TTC549 (cell line): ENCODE results near the gene PCDHGA2.
"Not testable (repeated sequence)": the region's sequence is repeated elsewhere in the genome, so short reads cannot be mapped to it uniquely, and the experiment has no call there.

Source experiments
- FAIRE-seq: peaks from 2 replicates; lab custom pipeline; 2012; peaks lifted over from hg19 to GRCh38; lab: Jason Lieb, UNC

The PCDHGA2 gene

DNA sequence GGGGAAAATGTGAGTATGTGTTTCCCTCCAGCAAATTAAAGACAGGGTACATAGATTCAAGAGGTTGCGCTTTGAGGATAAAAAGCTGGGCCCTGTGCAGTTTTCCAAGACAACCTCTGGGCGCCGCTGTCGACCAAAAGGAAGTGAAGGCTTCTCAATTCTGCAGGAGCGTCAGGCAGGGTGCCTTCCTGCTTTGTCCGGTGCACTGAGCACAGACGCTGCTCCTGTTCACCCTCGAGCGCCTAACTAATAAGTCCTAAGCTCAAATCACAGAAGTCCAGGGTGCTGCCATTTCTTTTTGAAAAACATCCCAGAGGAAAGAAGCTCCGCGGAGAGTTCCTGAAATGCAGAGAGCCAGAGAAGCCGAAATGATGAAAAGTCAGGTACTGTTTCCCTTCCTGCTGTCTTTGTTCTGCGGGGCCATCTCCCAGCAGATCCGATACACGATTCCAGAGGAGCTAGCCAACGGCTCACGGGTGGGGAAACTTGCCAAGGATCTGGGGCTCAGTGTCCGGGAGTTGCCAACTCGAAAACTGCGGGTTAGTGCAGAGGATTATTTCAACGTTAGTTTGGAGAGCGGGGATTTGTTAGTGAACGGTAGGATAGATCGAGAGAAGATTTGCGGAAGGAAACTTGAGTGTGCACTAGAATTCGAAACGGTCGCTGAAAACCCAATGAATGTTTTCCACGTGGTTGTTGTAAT lies 11.5 kb downstream of the PCDHGA2 start, which contains the start of gene PCDHGB1:
Gene PCDHGB1 (plus strand): TSS at position 183 of the 703 bp plus-strand sequence. CDS start 162 bp downstream, at position 345.
- FAIRE-seq = no peak

DNA sequence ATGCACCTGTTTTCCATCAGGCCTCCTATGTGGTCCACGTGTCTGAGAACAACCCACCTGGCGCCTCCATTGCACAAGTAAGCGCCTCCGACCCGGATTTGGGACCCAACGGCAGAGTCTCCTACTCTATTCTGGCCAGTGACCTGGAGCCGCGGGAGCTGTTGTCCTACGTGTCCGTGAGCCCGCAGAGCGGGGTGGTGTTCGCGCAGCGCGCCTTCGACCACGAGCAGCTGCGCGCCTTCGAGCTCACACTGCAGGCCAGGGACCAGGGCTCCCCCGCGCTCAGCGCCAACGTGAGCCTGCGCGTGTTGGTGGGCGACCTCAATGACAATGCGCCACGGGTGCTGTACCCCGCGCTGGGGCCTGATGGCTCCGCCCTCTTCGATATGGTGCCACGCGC lies 13.0 kb downstream of the PCDHGA2 start:
- FAIRE-seq = no peak

DNA sequence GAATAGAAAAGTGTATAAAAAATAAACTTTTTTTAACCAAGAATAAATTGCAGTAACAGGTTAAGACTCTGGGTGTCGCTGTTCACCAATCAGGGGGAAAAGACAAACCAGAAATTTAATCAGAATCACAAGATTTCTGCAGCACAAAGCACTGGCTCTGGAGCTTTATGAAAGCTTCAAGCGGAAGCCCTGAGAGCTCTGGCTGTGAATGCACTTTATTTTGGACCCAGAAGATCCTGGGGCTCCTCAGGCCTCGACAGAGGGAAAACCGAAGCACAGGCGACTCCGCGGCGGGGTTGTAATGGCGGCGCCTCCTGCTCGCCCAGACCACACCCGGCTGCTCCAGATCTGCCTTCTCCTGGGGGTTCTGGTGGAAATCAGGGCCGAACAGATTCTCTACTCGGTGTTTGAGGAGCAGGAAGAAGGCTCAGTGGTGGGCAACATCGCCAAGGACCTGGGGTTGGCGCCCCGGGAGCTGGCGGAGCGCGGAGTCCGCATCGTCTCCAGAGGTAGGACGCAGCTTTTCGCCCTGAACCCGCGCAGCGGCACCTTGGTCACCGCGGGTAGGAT lies 16.4 kb downstream of the PCDHGA2 start, which contains the start of gene PCDHGA4:
Gene PCDHGA4 (plus strand): TSS at position 122 of the 570 bp plus-strand sequence. CDS start 87 bp downstream, at position 209.
- no peak for FAIRE-seq

DNA sequence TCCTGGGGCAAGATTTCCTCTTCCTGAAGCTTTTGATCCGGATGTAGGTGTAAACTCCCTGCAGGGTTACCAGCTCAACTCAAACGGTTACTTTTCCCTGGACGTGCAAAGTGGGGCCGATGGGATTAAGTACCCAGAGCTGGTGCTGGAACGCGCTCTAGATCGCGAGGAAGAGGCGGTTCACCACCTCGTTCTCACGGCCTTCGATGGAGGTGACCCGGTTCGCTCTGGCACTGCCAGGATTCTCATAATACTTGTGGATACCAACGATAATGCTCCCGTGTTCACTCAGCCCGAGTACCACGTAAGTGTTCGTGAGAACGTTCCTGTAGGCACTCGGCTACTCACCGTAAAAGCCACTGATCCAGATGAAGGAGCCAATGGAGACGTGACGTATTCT lies 17.1 kb downstream of the PCDHGA2 start:
- FAIRE-seq = no peak

DNA sequence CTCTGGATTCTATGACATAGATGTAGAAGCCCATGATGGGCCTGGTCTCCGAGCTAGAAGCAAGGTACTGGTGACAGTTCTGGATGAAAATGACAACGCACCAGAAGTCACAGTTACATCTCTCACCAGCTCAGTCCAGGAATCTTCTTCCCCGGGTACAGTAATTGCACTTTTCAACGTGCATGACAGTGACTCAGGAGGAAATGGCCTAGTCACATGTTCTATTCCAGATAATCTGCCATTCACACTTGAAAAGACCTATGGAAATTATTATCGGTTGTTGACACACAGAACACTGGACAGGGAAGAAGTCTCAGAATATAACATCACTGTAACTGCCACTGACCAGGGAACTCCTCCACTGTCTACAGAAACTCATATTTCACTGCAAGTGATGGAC lies 17.6 kb downstream of the PCDHGA2 start:
- no peak for FAIRE-seq

DNA sequence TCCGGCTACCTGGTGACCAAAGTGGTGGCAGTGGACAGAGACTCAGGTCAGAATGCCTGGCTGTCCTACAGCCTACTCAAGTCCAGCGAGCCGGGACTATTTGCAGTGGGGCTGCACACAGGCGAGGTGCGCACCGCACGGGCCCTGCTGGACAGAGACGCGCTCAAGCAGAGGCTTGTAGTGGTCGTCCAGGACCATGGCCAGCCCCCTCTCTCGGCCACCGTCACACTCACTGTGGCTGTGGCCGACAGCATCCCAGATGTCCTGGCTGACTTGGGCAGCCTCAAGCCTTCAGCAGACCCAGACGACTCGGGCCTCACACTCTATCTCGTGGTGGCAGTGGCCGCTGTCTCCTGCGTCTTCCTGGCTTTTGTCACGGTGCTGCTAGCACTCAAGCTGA lies 18.4 kb downstream of the PCDHGA2 start:
- no peak for FAIRE-seq

DNA sequence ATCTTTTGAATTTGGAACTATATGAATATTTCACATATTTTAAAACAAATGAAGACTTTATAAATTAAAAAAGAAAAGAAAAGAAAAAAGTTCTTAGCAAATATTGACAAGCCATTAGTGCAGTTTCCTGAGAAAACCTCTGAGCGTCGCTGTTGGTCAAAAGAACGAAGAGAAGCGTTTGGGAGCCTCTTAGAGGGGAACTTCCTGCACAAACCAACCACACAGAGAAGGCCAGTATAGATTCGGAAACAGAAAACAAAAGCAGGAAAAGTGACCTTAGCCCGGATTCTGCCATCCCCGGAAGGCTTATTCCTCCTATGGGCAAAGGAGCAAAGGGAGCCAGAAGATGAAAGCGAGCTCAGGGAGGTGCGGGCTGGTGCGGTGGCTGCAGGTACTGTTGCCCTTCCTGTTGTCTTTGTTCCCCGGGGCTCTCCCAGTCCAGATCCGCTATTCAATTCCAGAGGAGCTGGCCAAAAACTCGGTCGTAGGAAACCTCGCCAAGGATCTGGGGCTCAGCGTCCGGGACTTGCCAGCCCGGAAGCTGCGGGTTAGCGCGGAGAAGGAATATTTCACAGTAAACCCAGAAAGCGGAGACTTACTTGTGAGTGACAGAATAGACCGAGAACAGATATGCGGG lies 21.3 kb downstream of the PCDHGA2 start, which contains the start of gene PCDHGB2:
Gene PCDHGB2 (plus strand): TSS at position 205 of the 637 bp plus-strand sequence. CDS start 142 bp downstream, at position 347.
- peak; percentile 11 for FAIRE-seq

DNA sequence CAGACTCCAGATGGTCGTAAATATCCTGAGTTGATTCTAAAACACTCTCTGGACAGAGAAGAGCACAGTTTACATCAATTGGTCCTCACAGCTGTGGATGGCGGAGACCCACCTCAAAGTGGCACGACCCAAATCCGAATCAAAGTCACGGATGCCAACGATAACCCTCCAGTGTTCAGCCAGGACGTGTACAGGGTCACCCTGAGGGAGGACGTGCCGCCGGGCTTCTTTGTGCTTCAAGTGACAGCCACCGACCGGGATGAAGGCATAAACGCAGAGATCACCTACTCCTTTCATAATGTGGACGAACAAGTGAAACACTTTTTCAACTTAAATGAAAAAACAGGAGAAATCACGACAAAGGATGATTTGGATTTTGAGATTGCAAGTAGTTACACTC lies 22.1 kb downstream of the PCDHGA2 start:
- no peak for FAIRE-seq

DNA sequence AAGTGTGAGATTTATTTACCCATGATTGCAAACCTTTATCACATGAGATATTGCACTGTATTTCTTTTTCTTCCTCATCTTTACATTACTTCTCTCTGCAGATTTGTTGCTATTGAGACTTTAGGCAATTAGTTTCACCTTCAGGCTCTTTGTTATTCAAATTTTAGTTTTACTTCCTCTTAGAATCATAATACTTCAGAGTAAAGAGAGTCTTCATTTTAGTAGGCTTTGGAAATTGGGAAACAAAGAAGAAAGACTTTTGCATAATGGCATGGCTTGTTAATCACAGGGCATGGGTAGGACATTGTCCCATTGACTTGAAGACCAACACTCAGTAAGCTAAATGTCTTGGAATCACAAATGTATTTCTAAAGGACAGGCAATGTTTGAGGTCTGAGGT lies 24.2 kb downstream of the PCDHGA2 start:
- FAIRE-seq = no peak

DNA sequence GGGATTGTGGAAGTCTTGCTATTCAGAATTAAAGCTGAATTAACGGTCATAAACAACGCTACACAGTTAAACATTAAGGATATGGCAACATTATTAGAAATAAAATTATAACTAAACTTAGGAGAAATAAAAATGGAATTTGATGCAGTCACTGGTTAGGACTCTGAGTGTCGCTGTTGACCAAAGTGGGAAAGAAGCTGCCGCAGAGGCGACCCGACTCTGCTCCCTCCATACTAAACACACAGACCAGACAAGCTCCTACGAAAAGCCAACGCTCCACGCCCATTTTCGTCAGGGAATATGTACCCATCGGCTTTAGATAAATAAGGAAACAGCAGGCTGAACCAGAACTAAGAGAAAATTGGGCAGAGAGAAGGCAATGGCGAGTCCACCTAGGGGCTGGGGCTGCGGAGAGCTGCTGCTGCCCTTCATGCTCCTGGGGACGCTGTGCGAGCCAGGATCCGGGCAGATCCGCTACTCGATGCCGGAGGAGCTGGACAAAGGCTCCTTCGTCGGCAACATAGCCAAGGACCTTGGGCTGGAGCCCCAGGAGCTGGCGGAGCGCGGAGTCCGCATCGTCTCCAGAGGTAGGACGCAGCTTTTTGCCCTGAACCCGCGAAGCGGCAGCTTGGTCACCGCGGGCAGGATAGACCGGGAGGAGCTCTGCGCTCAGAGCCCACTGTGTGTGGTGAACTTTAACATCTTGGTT lies 25.5 kb downstream of the PCDHGA2 start, which contains the start of gene PCDHGA5:
Gene PCDHGA5 (plus strand): TSS at position 211 of the 709 bp plus-strand sequence. CDS start 169 bp downstream, at position 380.
- FAIRE-seq = no peak

DNA sequence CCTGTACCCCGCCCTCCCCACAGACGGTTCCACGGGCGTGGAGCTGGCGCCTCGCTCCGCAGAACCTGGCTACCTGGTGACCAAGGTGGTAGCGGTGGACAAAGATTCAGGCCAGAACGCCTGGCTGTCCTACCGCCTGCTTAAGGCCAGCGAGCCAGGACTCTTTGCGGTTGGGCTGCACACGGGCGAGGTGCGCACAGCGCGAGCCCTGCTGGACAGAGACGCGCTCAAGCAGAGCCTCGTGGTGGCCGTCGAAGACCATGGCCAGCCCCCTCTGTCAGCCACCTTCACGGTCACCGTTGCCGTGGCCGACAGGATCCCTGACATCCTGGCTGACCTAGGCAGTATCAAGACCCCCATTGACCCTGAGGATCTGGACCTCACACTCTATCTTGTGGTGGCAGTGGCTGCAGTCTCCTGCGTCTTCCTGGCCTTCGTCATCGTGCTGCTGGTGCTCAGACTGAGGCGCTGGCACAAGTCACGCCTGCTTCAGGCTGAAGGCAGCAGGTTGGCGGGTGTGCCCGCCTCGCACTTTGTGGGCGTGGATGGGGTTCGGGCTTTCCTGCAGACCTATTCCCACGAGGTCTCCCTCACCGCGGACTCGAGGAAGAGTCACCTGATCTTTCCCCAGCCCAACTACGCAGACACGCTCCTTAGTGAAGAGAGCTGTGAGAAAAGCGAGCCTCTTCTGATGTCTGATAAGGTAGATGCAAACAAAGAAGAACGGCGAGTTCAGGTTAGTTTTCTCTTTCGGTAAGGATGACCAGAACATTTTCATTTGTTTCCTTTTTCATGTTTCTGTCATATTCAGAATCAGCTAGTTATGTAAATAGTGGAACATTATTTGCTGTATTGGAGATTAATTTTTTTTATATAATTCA lies 27.7 kb downstream of the PCDHGA2 start:
- FAIRE-seq = no peak

DNA sequence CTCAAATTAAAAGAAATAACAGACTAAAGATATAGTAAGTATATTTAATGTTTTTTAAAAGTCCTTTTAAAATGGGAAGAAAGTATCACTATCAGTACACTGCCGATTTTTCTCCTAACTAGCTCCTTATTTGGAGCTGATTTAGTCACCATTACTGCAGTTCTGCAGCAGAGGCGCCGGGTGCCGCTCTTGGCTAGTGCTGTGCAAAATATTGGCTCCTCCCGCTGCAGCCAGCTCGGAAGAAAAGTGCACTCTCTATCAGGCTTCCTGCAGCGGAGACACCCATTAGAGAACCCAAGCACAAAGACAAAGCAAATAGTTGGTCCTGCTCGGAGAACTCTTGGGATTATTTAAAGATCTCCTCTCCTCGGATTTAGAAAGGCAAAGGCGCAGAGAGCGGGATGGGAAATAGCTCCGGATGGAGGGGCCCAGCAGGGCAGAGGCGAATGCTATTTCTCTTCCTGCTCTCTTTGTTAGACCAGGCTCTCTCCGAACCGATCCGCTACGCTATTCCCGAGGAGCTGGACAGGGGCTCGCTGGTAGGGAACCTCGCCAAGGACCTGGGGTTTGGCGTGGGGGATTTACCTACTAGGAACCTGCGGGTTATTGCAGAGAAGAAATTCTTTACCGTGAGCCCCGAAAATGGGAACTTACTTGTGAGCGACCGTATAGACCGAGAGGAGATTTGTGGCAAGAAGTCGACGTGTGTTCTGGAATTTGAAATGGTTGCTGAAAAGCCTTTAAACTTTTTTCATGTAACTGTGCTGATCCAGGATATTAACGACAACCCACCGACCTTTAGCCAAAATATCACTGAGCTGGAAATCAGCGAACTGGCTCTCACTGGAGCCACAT lies 31.7 kb downstream of the PCDHGA2 start, which contains the start of gene PCDHGB3:
Gene PCDHGB3 (plus strand): TSS at position 249 of the 855 bp plus-strand sequence. CDS start 153 bp downstream, at position 402.
- no peak for FAIRE-seq

DNA sequence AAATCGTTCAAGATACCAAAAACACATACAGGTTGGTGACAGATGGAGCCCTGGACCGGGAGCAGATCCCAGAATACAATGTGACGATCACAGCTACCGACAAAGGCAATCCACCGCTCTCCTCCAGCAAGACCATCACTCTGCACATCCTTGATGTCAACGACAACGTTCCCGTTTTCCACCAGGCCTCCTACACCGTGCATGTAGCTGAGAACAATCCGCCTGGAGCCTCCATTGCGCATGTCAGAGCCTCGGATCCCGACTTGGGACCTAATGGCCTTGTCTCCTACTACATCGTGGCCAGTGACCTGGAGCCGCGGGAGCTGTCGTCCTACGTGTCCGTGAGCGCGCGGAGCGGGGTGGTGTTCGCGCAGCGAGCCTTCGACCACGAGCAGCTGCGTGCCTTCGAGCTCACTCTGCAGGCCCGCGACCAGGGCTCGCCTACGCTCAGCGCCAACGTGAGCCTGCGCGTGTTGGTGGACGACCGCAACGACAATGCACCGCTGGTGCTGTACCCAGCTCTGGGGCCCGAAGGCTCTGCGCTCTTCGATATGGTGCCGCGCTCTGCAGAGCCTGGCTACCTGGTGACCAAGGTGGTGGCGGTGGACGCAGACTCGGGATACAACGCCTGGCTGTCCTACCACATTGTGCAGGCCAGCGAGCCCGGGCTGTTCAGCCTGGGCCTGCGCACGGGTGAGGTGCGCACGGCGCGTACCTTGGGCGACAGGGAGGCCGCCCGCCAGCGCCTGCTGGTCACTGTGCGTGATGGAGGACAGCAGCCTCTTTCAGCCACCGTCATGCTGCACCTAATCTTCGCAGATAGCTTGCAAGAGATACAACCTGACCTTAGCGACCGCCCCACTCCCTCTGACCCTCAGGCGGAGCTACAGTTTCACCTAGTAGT lies 33.3 kb downstream of the PCDHGA2 start:
- FAIRE-seq = no peak

DNA sequence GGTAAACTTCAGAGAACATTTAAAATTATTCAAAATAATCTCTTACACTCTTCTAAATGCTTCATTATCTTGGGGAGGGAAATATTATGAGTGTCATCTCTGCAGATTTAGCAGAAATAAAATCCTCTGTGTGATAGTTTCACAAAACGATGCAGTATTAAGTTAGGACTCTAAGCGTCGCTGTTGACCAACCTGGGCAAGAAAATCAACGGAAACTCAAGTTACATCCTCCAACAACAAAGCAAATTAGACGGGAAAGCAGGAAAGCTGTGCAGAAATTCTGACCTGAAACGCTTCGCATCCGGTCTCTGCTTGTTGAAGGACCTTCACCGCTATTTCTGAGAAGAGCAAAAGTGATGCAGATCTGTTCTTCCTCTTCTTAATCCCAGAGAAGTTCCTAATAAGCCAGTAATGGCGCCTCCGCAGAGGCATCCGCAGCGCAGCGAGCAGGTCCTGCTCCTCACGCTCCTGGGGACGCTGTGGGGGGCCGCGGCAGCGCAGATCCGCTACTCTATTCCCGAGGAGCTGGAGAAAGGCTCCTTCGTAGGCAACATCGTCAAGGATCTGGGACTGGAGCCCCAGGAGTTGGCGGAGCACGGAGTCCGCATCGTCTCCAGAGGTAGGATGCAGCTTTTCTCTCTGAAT lies 35.2 kb downstream of the PCDHGA2 start, which contains the start of gene PCDHGA6:
Gene PCDHGA6 (plus strand): TSS at position 219 of the 645 bp plus-strand sequence. CDS start 193 bp downstream, at position 412.
- FAIRE-seq = no peak

DNA sequence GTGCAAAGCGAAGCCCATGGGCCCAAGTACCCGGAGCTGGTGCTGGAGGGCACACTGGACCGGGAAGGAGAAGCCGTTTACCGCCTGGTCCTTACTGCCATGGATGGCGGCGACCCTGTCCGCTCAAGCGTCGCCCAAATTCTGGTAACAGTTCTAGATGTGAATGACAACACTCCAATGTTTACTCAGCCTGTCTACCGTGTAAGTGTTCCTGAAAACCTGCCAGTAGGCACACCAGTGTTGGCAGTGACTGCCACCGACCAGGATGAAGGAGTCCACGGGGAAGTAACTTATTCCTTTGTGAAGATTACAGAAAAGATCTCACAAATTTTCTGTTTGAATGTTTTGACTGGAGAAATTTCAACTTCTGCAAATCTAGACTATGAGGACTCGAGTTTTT lies 36.1 kb downstream of the PCDHGA2 start:
- no peak for FAIRE-seq

DNA sequence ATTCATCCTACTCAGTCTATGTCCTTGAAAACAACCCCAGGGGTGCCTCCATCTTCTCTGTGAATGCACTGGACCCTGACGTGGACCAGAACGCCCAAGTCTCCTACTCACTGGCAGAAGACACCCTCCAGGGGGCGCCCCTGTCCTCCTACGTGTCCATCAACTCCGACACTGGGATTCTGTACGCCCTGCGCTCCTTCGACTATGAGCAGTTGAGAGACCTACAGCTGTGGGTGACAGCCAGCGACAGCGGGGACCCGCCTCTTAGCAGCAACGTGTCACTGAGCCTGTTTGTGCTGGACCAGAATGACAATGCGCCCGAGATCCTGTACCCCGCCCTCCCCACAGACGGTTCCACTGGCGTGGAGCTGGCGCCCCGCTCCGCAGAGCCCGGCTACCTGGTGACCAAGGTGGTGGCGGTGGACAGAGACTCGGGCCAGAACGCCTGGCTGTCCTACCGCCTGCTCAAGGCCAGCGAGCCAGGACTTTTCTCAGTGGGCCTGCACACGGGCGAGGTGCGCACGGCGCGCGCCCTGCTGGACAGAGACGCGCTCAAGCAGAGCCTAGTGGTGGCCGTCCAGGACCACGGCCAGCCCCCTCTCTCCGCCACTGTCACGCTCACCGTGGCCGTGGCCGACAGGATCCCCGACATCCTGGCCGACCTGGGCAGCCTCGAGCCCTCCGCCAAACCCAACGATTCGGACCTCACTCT lies 37.0 kb downstream of the PCDHGA2 start:
- not testable (repeated sequence) for FAIRE-seq

DNA sequence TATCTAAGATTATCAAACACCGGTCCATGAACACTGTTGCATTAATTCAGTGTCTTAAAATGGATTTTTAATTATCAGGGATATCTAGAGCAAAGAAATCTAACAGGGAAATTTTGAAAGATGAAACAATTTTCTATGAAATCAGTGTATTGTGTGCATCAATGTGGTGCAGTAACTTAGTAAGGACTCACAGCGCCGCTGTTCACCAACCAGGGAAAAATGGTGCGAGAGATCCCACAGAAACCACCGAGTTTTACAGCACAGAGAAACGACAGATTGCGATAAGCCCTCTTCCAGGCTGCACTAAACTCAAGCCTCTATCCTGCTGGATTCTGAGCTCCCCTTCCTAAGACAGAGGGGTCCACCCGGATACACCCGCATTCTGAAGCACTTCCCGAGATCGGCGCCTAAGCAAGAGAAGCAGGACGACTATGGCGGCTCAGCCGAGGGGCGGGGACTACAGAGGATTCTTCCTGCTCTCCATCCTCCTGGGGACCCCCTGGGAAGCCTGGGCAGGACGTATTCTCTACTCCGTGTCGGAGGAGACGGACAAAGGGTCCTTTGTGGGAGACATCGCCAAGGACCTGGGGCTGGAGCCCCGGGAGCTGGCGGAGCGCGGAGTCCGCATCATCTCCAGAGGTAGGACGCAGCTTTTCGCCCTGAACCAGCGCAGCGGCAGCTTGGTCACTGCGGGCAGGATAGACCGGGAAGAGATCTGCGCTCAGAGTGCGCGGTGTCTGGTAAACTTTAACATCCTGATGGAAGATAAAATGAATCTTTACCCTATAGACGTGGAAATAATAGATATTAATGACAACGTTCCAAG lies 44.1 kb downstream of the PCDHGA2 start, which contains the start of gene PCDHGA7:
Gene PCDHGA7 (plus strand): TSS at position 274 of the 826 bp plus-strand sequence. CDS start 158 bp downstream, at position 432.
- no peak for FAIRE-seq
